ENCODE results near the gene WIPF3.

Gene WIPF3

DNA sequence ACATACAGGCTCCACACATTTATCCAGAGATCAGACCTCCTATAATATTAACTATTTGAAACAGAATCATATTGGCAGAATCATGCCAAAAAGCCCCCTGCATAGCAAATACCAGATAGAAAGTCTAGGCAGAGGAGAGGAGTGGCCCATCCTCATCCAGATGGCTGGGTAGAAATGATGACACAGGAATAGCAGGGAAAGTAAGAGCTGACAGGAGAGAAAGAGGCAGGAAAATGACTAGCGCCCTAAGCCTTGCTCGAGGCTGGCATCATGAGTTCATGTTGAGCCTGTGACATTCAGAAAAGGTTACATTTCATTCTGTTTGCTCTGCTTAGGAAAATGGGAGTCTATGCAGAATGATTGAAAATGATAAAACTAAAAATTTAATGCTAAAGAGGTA is 27.6 kb downstream of the WIPF3 start:
- H3K4me3 ChIP-seq (ENCODE audit: low read length): no peak overlapping the region
- no peak for DNase-seq (ENCODE audit: low read depth)
- TF ChIP-seq, protein P1, sequence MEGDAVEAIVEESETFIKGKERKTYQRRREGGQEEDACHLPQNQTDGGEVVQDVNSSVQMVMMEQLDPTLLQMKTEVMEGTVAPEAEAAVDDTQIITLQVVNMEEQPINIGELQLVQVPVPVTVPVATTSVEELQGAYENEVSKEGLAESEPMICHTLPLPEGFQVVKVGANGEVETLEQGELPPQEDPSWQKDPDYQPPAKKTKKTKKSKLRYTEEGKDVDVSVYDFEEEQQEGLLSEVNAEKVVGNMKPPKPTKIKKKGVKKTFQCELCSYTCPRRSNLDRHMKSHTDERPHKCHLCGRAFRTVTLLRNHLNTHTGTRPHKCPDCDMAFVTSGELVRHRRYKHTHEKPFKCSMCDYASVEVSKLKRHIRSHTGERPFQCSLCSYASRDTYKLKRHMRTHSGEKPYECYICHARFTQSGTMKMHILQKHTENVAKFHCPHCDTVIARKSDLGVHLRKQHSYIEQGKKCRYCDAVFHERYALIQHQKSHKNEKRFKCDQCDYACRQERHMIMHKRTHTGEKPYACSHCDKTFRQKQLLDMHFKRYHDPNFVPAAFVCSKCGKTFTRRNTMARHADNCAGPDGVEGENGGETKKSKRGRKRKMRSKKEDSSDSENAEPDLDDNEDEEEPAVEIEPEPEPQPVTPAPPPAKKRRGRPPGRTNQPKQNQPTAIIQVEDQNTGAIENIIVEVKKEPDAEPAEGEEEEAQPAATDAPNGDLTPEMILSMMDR (IDR thresholded peaks at IDR 0.05; ENCODE audit: insufficient read depth, low read depth, low read length, missing control alignments): no peak

DNA sequence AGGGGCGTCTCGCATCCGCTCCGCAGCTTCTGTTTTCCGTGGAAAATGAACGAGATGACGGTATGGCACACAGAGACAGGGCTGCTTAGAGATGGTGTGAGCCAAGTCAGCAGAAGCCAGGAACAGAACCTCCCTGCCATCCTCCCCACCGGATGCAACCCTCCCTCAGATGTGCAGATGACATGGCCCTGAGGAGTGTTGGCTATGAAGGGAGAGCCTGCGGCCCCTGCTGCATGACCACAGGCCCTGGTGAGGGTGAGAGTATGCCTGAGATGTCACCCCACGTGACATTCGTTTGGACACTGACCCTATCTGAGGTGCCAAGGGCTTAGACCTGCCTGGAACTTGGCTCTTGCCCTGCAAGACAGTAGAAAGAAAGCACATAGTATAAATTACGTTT is 29.4 kb downstream of the WIPF3 start:
- no peak overlapping the region for H3K4me3 ChIP-seq (ENCODE audit: low read length)
- no peak for DNase-seq (ENCODE audit: low read depth)
- TF ChIP-seq, protein P1 (IDR thresholded peaks at IDR 0.05; ENCODE audit: insufficient read depth, low read depth, low read length, missing control alignments): no peak

DNA sequence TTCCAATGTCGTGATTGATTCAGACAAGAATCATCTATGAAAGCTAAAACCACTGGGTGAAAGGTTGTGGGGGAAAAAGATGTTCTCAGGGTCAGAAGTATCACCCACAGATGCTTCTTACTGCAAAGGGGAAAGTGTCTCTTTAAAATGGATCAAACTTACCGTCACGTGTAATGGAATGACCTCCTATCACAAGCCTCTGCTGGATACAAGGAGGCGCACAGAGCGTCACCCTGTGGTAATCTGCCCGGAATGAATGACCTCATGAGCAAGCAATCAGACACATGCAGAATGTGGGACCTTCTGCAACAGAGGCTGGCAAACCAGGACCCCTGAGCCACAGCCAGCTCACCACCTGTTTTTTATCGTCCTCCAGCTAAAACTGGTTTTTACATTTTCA is 33.0 kb downstream of the WIPF3 start:
- DNase-seq (ENCODE audit: low read depth): peak; percentile 7
- no peak overlapping the region for H3K4me3 ChIP-seq (ENCODE audit: low read length)

DNA sequence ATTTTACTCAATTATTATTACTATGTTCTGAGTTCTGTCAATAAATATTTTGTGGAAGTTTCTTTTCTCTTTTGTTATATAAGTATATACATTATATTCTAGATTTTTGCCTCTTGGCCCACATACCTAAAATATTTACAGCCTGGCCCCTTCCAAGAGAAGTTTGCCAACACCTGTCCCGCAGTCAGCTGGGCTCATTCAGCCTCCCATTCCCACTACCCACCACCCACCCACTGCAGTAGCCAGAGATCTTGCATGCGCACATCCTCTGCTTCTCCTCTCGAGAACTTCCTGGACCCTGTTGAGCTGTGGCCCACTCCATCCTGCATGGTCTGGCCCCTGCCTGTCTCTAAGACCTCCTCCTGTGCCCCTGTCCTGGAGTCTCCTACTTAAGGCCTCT is 33.6 kb downstream of the WIPF3 start:
- TF ChIP-seq, protein P1 (IDR thresholded peaks at IDR 0.05; ENCODE audit: insufficient read depth, low read depth, low read length, missing control alignments): no peak
- H3K4me3 ChIP-seq (ENCODE audit: low read length): no peak overlapping the region
- no peak for DNase-seq (ENCODE audit: low read depth)

More for the DNA sequence above, 33.0 kb downstream of the WIPF3 start:
- TF ChIP-seq, protein P1 (IDR thresholded peaks at IDR 0.05; ENCODE audit: insufficient read depth, low read depth, low read length, missing control alignments): no peak

DNA sequence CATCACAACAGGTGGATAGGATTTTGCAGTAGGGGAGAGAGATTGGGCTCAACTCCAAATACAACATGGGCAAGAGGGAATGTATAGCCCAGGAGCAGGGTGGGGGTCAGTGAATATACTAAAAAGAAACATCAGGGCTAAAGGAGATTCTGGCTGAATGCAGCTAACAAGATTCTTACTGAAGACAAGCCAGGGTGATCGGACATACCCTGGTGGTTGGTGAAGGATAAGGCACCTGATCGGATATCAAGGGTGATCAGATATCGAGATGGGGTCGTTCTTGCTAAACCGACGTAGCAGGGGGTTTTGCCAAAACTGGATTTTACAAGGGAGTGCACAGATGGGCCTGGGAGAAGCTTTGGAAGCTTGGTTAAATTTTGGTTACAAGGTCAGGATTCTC is 34.4 kb downstream of the WIPF3 start:
- DNase-seq (ENCODE audit: low read depth): no peak
- TF ChIP-seq, protein P1 (IDR thresholded peaks at IDR 0.05; ENCODE audit: insufficient read depth, low read depth, low read length, missing control alignments): no peak
- H3K4me3 ChIP-seq (ENCODE audit: low read length): no peak overlapping the region

DNA sequence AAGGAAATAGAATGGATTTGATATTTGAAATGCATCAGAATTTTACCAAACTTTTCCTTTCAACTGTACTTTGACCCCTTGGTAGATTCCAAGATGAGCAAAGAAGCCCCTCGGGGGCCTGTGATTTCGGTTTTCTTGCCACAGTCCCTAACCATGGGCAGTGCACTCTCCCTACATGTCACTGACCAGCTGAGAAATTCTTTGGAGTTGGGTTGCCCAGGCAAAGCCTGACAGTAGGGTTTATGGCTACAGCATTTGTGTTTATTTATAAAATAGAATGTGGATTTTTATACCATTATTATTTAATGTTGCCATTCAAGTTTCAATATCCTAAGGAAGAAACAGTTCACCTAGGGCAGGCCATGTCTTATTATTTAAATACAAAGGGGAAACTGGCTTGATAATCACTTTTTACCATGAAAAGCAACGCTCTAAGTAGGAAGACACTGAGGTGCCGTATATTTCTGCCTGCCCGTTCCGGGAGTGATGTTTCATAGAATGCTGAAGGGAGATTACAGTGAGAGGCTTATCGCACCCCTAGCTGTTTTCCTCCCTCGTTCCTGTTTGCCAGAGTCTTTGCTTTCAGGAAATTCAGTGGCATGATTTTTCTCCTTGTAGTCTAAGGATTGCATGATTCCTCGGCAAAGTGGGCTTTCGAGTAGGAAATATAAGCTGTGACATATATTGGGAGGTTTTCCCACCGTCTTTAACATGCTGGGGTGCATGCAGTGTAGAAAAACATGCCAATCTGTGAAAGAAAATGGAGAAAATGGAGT is 35.8 kb downstream of the WIPF3 start:
- DNase-seq (ENCODE audit: low read depth): no peak
- TF ChIP-seq, protein P1 (IDR thresholded peaks at IDR 0.05; ENCODE audit: insufficient read depth, low read depth, low read length, missing control alignments): no peak
- no peak overlapping the region for H3K4me3 ChIP-seq (ENCODE audit: low read length)

DNA sequence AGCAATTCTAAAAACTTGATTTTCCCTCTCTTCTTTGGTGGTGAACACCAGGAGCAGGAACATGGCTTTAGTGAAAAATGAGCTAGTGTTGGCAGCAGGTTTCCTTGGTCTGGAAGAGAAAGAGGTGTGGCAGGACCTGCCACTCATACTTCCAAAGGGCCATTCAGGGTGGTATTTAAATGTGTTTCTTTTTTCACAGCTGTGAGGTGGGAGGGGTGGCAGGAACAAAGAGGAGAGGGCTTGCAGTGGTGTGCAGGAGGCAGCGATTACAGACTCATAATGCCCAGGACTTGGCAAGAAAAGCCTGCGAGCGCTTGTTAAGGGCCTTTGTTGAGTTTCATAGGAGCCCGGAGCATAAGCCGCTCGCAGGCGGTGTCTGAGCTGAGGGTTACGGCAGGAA is 36.8 kb downstream of the WIPF3 start:
- DNase-seq (ENCODE audit: low read depth): no peak
- H3K4me3 ChIP-seq (ENCODE audit: low read length): no peak overlapping the region
- TF ChIP-seq, protein P1 (IDR thresholded peaks at IDR 0.05; ENCODE audit: insufficient read depth, low read depth, low read length, missing control alignments): no peak
